GM18519 (cell line): ENCODE data around the gene CCR4.
A peak's percentile ranks its signal among the peaks of the same experiment; 100 is the strongest.
"Not testable (repeated sequence)": the region's sequence is repeated elsewhere in the genome, so short reads cannot be mapped to it uniquely, and the experiment has no call there.

ENCODE experiments used
- ATAC-seq: cut with Tn5 transposase; IDR thresholded peaks from one replicate; pipeline ENCODE4 v1.9.1; 2021; ENCODE audit warnings: mild to moderate bottlenecking, moderate library complexity; ENCODE audit not compliant: unreplicated experiment, low FRiP score

The CCR4 gene

DNA sequence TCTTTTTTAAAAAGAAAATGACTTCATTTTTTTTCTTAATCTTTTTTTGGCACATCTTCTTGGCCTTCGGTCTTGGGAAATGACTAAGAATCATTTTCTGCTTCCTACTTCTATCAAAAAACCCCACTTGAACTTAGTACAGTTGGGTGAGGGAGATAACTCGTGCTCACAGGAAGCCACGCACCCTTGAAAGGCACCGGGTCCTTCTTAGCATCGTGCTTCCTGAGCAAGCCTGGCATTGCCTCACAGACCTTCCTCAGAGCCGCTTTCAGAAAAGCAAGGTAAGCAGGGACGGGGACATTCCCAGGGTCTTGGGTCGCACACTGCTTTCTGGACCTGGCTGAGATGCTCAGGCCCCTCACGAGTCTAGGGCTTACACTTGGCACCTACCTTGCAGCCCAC lies at the start of gene CCR4:
Gene CCR4 (plus strand): TSS at position 235 of the 402 bp plus-strand sequence. CDS start 1,779 bp downstream, outside the sequence.
- ATAC-seq: no peak

DNA sequence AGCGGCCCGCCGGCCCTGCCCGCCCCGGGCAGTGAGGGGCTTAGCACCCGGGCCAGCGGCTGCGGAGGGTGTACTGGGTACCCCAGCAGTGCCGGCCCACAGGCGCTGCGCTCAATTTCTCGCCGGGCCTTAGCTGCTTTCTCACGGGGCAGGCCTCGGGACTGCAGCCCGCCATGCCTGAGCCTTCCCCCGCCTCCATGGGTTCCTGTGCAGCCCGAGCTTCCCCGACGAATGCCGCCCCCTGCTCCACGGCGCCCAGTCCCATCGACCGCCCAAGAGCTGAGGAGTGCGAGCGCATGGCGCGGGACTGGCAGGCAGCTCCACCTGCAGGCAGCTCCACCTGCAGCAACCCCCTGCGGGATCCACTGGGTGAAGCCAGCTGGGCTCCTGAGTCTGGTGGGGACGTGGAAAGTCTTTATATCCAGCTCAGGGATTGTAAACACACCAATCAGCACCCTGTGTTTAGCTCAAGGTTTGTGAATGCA lies 48.5 kb upstream of the CCR4 start:
- not testable (repeated sequence) for ATAC-seq

DNA sequence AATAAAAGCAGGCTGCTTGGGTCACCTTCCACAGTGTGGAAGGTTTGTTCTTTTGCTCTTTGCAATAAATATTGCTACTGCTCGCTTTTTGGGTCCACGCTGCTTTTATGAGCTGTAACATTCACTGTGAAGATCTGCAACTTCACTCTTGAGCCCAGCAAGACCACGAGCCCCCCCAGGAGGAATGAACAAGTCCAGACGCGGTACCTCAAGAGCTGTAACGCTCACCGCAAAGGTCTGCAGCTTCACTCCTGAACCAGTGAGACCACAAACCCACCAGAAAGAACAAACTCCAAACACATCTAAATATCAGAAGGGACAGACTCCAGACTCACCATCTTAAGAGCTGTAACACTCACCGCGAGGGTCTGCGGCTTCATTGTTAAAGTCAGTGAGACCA lies 47.5 kb upstream of the CCR4 start:
- ATAC-seq: no peak

DNA sequence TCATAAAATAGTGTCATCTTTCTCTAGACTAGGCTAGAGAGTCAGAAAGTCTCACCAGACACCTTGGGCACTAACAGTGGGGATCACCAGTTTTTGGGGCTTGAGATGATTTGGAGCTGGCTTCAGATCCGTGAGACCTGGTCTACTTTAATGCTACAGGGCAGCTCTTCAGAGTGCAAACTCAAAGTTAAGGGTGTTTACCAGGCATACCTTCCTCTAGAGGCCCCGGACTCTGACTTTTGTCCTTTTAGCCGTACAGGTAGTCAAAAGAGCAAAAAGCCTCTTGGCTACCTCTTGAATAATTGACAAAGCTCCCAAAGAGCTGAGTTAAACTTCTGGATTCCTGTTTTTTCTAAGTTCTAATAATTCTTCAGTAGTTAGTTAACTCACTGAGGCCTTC lies 41.4 kb upstream of the CCR4 start:
- no peak for ATAC-seq

DNA sequence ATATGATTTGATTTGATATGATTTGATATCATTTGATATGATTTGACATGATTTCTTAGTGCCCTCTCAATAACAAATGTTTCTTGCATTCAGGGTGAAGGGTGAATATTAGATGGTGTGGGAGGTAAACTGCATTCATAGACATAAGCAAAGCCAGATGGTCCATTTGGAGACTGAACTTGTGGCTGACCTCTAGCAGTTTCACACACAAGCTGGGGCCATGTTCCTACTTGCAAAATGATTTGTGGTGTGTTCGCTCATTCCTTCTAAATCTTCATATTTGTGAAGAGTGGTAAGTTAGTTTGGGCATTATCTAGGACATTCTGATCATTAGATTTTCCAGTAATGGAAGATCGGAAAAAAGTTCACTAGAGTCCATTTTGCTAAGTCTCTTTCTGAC lies 40.5 kb upstream of the CCR4 start:
- ATAC-seq: no peak

DNA sequence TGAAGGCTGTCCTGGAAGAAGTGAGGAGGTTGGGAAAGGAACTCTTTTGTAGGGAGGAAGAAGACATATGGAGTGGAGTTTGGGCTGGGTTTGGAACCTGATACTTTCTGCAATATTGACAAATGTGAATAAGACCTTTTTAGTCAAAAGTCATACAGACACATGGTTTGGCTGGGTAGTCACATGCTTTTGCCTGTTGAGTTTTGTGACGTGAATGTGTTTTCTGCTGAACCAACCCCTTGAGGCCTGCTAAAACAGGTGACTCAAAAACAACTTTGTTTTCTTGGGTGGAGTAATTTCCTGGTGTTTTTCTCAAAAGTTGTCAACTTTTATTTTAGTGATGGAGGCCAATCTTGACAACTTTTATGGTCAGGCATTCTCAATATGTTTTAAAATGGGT lies 39.4 kb upstream of the CCR4 start:
- ATAC-seq: no peak

DNA sequence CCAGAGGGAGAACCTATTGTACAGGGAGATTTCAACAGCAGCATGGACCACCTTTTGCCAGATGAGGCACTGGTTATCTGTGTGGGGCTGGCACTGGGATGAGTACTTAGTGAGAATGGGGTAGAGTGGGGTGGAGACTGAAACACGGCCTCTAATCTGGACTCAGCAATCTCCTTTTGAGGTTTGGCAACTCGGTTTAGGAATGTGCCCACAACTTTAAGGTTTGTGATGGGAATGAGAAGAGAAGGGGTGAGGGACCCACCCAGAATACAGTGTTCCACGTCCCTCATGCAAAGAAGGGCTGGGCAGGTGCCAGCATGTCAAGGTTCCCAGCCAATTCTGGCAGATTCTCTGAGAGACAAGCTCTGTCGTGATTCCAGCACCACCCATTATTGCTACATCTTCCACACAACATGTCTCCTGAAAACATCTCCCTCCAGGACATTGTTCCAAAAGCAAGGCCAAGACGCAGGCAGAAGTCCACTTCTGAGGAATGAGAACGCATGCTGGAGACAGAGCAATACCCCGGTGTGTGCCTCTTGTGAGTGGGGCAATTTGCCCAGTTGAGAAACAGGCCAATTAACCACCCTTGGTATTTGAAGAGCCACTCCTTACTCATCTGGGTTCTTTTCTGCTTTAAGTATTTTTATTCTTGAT lies 37.5 kb upstream of the CCR4 start:
- no peak for ATAC-seq

DNA sequence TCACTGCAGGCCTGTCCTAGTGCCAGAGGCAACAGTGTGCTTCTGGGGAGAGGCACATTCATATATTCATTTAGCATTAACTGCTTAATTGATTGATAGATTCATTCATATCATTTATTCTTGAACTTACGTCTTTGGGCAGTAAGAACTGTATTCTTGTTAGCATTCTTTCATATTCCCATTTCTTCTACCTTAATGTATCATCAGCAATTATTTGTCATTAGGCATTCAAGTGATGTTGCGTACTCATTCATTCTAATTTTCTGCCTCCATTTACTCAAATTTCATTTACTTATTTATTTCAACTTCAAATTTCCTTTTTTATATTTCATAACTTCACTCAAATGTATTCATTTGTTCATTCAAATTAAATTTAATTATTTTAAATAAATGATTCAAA lies 31.5 kb upstream of the CCR4 start:
- ATAC-seq: no peak

DNA sequence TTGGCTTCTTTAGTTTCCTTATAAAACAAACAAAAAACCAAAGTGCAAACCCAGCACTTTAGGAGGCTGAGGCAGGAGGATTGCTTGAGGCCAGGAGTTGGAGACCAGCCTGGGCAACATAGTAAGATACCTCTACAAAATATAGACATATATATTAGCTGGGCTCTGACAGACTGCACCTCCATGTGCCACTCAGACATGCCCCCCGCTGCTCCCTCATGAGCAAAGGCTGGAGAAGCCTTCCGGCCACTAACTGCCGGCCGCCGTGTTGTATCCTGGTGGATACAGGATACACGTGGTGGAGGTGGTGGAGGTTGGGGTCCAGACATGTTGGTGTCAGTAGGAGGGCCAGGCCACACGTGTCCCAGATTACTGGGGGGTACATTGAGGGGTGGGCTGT lies 29.4 kb upstream of the CCR4 start:
- ATAC-seq: no peak

DNA sequence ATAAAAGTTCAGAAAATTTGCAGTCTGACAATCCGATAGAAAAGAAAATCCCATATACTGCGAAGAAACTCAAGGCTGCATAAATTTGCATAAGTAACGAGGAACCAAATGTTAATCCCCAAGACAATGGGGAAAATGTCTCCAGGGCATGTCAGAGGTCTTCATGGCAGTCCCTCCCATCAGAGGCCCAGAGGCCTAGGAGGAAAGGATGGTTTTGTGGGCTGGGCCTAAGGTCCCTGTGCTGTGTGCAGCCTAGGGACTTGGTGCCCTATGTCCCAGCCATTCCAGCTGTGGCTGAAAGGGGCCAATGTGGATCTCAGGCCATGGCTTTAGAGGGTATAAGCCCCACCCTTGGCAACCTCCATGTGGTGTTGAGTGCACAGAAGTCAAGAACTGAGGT lies 21.3 kb upstream of the CCR4 start:
- no peak for ATAC-seq

DNA sequence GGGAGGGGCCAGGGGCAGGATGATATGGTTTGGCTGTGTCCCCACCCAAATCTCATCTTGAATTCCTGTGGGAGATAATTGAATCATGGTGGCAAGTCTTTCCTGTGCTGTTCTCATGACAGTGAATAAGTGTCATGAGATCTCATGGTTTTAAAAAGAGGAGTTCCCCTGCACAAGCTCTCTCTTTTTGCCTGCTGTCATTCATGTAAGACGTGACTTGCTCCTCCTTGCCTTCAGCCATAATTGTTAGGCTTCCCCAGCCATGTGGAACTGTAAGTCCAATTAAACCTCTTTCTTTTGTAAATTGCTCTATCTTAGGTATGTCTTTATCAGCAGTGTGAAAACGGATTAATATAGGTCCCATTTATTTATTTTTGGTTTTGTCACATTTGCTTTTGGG lies 20.2 kb upstream of the CCR4 start:
- ATAC-seq: not testable (repeated sequence)

DNA sequence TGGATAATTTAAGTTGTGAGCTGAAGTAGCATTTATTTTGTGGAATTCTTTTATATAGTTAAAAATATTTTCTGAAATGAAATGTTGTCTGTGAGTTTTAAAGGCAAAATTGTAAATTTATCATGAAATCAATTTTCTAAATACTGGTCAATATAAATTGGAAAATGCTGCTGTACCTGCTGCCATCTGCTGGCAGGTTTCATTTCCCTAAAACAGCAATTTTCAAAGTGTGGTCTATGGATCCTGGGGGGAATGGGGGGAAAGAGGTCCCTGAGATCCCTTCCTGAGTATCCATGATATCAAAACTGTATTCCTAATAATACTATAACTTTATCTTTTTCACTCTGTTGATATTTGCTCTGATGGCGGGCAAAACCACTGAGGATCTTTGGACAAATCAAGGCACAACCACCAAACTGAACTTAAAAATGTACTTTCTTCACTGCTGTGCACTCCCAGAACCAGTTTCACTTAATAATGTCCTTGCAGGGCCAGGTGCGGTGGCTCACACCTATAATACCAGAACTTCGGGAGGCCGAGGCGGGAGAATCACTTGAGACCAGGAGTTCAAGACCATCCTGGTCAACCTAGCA lies 17.2 kb upstream of the CCR4 start:
- ATAC-seq: no peak

DNA sequence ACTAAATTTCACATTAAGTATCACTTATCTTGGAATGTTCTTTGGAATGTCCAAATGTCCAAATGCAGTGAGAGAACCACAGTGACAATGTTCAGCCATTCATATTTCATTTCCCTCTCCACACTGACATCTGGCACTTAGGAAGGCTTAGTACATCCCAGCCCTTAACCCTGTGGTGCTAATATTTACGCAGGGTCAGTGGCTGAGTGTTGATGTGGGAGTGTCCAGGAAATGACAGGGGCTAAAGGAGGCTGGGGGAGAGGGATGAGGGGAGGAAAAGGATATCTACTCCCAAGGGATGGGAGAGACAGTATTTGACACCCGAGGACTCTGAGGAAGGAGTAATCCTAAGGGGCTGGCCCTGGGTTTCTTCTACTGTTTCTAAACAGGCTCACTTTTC lies 14.1 kb upstream of the CCR4 start:
- no peak for ATAC-seq

DNA sequence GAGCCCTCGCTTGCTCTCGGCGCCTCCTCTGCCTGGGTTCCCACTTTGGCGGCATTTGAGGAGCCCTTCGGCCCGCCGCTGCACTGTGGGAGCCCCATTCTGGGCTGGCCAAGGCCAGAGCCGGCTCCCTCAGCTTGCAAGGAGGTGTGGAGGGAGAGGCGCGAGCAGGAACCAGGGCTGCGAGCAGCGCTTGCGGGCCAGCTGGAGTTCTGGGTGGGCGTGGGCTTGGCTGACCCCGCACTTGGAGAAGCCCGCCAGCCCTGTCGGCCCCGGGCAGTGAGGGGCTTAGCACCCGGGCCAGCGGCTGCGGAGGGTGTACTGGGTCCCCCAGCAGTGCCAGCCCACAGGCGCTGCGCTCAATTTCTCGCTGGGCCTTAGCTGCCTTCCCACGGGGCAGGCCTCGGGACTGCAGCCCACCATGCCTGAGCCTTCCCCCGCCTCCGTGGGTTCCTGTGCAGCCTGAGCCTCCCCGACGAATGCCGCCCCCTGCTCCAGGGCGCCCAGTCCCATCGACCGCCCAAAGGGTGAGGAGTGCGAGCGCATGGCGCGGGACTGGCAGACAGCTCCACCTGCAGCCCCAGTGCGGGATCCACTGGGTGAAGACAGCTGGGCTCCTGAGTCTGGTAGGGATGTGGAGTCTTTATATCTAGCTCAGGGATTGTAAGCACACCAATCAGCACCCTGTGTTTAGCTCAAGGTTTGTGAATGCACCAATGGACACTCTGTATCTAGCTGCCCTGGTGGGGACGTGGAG lies 11.7 kb upstream of the CCR4 start:
- not testable (repeated sequence) for ATAC-seq

DNA sequence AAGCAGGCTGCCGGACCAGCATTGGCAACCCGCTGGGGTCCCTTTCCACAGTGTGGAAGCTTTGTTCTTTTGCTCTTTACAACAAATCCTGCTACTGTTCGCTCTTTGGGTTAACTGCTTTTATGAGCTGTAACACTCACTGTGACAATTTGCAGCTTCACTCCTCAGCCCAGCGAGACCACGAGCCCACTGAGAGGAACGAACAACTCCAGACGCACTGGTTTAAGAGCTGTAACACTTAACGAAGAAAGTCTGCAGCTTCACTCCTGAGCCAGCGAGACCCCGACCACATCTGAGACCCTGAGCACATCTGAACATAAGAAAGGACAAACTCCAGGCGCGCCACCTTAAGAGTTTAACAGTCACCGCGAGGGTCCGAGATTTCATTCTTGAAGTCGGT lies 10.7 kb upstream of the CCR4 start:
- no peak for ATAC-seq

DNA sequence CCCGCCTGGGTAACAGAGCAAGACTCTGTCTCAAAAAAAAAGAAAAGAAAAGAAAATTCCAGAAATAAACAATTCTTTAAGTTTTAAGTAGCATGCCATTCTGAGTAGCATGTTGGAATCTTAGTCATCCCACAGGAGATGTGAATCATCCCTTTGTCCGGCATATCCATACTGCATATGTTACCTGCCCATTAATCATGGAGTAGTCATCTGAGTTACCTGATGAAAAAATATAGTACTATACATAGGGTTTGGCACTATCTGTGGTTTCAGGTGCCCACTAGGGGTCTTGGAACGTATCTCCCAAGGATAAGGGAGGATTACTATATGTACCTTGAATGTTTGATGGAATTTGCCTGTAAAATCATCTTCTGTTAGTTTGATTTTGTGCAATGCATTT lies 6.3 kb upstream of the CCR4 start:
- ATAC-seq: no peak

DNA sequence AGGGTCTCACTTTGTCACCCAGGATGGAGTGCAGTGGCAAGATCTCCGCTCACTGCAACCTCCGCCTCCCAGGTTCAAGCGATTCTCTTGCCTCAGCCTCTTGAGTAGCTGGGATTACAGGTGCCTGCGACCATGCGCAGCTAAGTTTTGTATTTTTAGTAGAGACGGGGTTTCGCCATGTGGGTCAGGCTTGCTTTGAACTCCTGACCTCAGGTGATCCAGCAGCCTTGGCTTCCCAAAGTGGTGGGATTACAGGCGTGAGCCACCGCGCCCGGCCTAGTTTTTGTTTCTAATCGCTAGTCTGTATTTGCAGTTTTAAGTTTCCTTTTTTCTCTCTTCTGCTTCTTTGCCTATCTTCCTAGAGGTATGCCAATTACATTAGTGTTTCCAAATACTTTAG lies 5.8 kb upstream of the CCR4 start:
- not testable (repeated sequence) for ATAC-seq

DNA sequence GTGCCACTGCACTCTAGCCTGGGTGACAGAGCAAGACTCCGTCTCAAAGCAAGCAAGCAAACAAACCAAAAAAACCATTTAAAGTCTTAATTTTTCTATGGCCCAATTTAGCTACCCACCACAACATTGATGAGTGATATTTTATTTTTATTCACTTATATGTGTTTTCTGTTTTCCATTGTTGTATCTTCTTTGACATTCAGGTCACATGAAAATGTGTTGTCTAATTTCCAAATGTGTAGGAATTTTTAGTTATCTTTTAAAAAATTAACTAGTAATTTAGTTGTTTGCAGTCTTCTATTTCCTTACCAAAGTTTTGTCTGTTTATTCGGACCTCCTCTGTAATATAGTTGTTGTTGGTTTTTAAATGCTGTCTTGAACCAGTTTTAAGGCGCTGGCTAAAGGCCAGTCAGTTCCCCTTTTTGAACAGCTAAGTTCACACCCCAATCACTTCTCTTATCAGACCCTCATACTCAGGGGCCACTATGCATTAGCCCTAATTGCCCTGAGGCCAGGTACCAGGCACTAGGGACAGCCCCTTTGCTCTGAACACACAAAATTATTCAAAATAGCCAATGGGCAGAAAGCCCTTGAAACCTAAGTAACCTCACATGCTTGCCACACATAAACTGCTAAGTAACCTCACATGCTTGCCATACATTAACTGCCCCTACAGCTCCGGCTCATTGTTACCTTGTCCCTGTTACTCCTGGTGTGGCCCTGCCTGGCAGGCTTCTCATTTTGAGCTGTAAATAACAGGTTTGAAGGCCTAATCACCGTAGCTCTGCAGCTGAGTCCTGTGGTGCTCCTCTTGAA lies 4.3 kb upstream of the CCR4 start:
- ATAC-seq: peak; percentile 11

DNA sequence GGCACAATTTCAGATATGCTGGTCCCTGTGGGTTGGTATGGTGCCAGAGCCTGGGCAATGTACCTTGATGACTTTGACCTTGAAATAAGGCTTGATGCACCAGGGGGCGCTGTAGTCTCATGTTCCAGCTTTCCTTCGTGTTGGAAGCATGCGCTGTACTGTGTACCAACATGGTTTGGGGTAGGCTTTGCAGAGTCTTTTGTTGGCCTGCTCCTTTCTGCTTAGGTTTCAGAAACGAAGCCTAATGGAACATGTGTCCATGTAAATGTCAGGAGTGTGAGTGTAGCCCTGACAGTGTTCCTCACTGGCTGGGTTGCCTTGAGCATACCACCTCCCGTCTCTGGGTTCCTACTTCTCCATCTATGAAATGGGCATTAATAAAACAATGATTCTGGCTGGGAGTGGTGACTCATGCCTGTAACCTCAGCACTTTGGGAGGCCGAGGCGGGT lies 3.6 kb upstream of the CCR4 start:
- ATAC-seq: peak; percentile 46

DNA sequence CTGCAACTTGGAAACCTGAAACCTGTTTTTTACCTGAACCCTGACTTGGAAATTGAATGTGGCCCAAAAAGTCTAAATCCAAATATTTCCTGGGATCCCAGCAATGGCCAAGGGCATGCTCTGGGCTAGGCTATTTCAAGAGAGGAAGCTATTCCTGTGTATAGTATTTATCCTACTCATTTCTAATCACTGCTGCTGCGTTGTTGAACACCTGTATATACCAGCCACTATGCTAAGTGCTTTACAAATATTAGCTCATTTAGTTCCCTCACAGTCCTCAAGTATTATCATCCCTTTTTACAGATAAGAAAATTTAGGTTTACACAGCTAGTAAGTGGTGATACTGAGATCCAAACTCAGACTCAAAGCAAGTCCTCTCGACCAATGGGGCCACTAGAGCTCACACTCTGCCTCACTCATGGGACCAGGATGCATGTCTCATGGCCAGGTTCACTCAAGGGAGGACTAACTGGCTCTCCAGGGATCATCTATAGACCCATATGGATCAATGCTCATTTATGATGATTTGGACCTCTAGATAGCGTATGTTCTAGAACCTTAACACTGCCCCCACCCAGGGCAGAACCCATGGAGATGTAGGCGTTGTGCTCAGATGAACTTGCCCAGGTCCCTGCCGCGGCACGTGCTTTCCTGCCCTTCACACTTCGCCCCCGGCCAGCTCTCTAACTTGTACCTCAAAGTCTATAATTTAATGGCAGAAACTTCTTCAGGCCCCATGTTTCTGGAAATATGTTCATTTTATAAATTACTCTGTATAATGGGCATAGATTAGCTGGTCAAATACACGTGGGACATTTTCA lies 2.6 kb upstream of the CCR4 start:
- no peak for ATAC-seq
